Endodermal cell (in vitro differentiated cells): ENCODE results near the gene CAMK2D. TPM values are rescaled to one million over a fixed set of nuclear protein-coding genes. Genes with fewer than 3 reads are reported as not detected.

ENCODE experiments used
- DNase-seq: peaks from one replicate; pipeline ENCODE4 v3.0.0-alpha.2; 2017
- H3K27ac ChIP-seq: 2 replicates; pipeline ENCODE4 v1.5.1; 2013; ENCODE audit warnings: mild to moderate bottlenecking, low read depth, low read length, moderate library complexity
- H3K27me3 ChIP-seq: 2 replicates; pipeline ENCODE4 v1.6.1; 2013; ENCODE audit warnings: mild to moderate bottlenecking, low read length, moderate library complexity; ENCODE audit not compliant: insufficient read depth, control insufficient read depth, poor library complexity, severe bottlenecking
- H3K36me3 ChIP-seq: 2 replicates; pipeline ENCODE4 v1.7.0; 2013; ENCODE audit warnings: mild to moderate bottlenecking, low read length, moderate library complexity; ENCODE audit not compliant: control insufficient read depth, insufficient read depth
- H3K4me1 ChIP-seq: one replicate; pipeline ENCODE4 v1.7.0; 2013; ENCODE audit warnings: low read length; ENCODE audit not compliant: control insufficient read depth, insufficient read depth
- H3K4me3 ChIP-seq: 2 replicates; pipeline ENCODE4 v1.5.1; 2013; ENCODE audit warnings: mild to moderate bottlenecking, low read length, moderate library complexity
- H3K9ac ChIP-seq: 2 replicates; pipeline ENCODE4 v1.6.1; 2013; ENCODE audit warnings: mild to moderate bottlenecking, low read length, moderate library complexity; ENCODE audit not compliant: poor library complexity, severe bottlenecking; ENCODE audit errors: extremely low read depth
- H3K9me3 ChIP-seq: 2 replicates; pipeline ENCODE4 v1.6.1; 2013; ENCODE audit warnings: mild to moderate bottlenecking, low read length, moderate library complexity; ENCODE audit not compliant: control insufficient read depth
- H3K27ac Mint-ChIP-seq: 2 replicates; pipeline ENCODE4 v1.8.0; 2020; ENCODE audit warnings: mixed read lengths
- H3K27me3 Mint-ChIP-seq: 2 replicates; pipeline ENCODE4 v1.8.0; 2021; ENCODE audit warnings: mild to moderate bottlenecking, mixed read lengths; ENCODE audit not compliant: insufficient read depth
- H3K36me3 Mint-ChIP-seq: 2 replicates; pipeline ENCODE4 v1.8.0; 2020; ENCODE audit warnings: low read depth, mixed read lengths
- H3K4me1 Mint-ChIP-seq: 2 replicates; pipeline ENCODE4 v1.8.0; 2020; ENCODE audit warnings: mixed read lengths
- H3K4me3 Mint-ChIP-seq: 2 replicates; pipeline ENCODE4 v1.8.0; 2020; ENCODE audit warnings: mild to moderate bottlenecking, moderate library complexity, mixed read lengths
- H3K9me3 Mint-ChIP-seq: 2 replicates; pipeline ENCODE4 v1.8.0; 2020; ENCODE audit warnings: mild to moderate bottlenecking, mixed read lengths
- CTCF ChIP-seq: fragments of 200-600 bp; sonication (generic); conservative IDR thresholded peaks from 2 replicates; pipeline ENCODE4 v1.5.0; 2021; ENCODE audit warnings: antibody characterized with exemption, mild to moderate bottlenecking
- WGBS, 2 experiments: methylation state at CpG; one replicate each; pipeline versions ENCODE4 v1.1.5 to v1.1.7; 2013; ENCODE audit warnings: missing lambda C conversion rate in 2 of 2, mixed read lengths in 1 of 2; ENCODE audit not compliant: insufficient coverage in 1 of 2, insufficient read length in 1 of 2; 5-methylcytosine and 5-hydroxymethylcytosine counted together
- total RNA-seq, 2 donors: library from RNA; stranded (reverse); fragmentation: NEBNext Ultra II Directional in 1 of 2; extraction: Animal tissue kit (Norgen Biotek cat#: 25700) in 1 of 2; gene quantifications; 2 replicates in 1 of 2; 3 replicates in 1 of 2; pipeline ENCODE4 v1.2.1, GENCODE V29; 2021

Gene CAMK2D
- total RNA-seq, 2 donors from 2014 or later, result 91.1 to 120 TPM

- peak; percentile 96 for DNase-seq
- WGBS, 2 experiments, result 18 to 36% methylated on average over 4 to 5 of the region's 5 CpGs
- H3K27ac ChIP-seq, result no peak overlapping the region
These were observed 214.0 kb downstream of the CAMK2D start for GRCh38 chr4:113547487-113548042.

GRCh38 chr4:113541933-113542332, 219.6 kb downstream of the CAMK2D start:
- no peaks in the 10 kb centered on the region for H3K27me3 Mint-ChIP-seq
- H3K9ac ChIP-seq, result no peak overlapping the region
- no peak overlapping the region for H3K27ac ChIP-seq
- H3K4me3 ChIP-seq, result no peak overlapping the region
- peaks cover 3% of the 10 kb centered on the region for H3K4me1 Mint-ChIP-seq
- H3K36me3 ChIP-seq, result peaks cover 37% of the 10 kb centered on the region
- DNase-seq, result no peak
- H3K9me3 ChIP-seq, result no peaks in the 10 kb centered on the region
- H3K27ac Mint-ChIP-seq, result no peak overlapping the region
- TF ChIP-seq CTCF, result no peak
- peaks cover 19% of the 10 kb centered on the region for H3K36me3 Mint-ChIP-seq
- H3K9me3 Mint-ChIP-seq, result no peaks in the 10 kb centered on the region
- no peak overlapping the region for H3K4me3 Mint-ChIP-seq
- no peaks in the 10 kb centered on the region for H3K4me1 ChIP-seq
- H3K27me3 ChIP-seq, result no peaks in the 10 kb centered on the region

More at GRCh38 chr4:113547487-113548042, 214.0 kb downstream of the CAMK2D start:
- Histone ChIP-seq H3K36me3 (peaks cover 53% of the 10 kb centered on the region), H3K9ac (no peak overlapping the region), H3K9me3 (no peaks in the 10 kb centered on the region), H3K27me3 (no peaks in the 10 kb centered on the region), H3K4me3 (no peak overlapping the region), H3K4me1 (no peaks in the 10 kb centered on the region)
- H3K9me3 Mint-ChIP-seq, result no peaks in the 10 kb centered on the region
- peaks cover 36% of the 10 kb centered on the region for H3K36me3 Mint-ChIP-seq
- no peak overlapping the region for H3K4me3 Mint-ChIP-seq
- H3K27me3 Mint-ChIP-seq, result no peaks in the 10 kb centered on the region
- peak; percentile 98 for TF ChIP-seq CTCF
- H3K4me1 Mint-ChIP-seq, result peaks cover 6% of the 10 kb centered on the region
- no peak overlapping the region for H3K27ac Mint-ChIP-seq

- Histone ChIP-seq H3K27me3 (no peaks in the 10 kb centered on the region), H3K27ac (no peak overlapping the region), H3K9me3 (no peaks in the 10 kb centered on the region), H3K4me3 (no peak overlapping the region), H3K4me1 (no peaks in the 10 kb centered on the region), H3K9ac (no peak overlapping the region), H3K36me3 (peaks cover 30% of the 10 kb centered on the region)
- TF ChIP-seq CTCF, result no peak
- Mint-ChIP-seq H3K36me3 (peaks cover 18% of the 10 kb centered on the region), H3K4me3 (no peak overlapping the region), H3K4me1 (peaks cover 3% of the 10 kb centered on the region), H3K27me3 (no peaks in the 10 kb centered on the region), H3K9me3 (no peaks in the 10 kb centered on the region), H3K27ac (no peak overlapping the region)
- 92 to 97% methylated on average over 1 of the region's 1 CpG for WGBS, 2 experiments
- DNase-seq, result no peak
These were observed 220.7 kb downstream of the CAMK2D start for GRCh38 chr4:113540859-113541258.
